PC-9 (cell line): ENCODE results near the gene PARP12.

Source experiments
- CTCF ChIP-seq: fragments of 200-600 bp; sonication (generic); conservative IDR thresholded peaks from 2 replicates; pipeline ENCODE4 v1.6.1; 2017; ENCODE audit warnings: mixed run types, antibody characterized with exemption, mild to moderate bottlenecking, moderate library complexity
- EZH2 ChIP-seq: fragments of 200-600 bp; sonication (generic); IDR thresholded peaks from 2 replicates; pipeline ENCODE4 v1.8.0; 2017; ENCODE audit warnings: antibody characterized with exemption, low read depth

GRCh38 chr7:140062528-140063299 is at the start of gene PARP12:
- TF ChIP-seq CTCF, result no peak
- no peak for TF ChIP-seq EZH2
